Stimulated activated CD4-positive, alpha-beta T cell treated with anti-CD3 and anti-CD28 coated beads, Interleukin-4, amount 100 ng/mL, for 1 hour (primary cell): ENCODE results near the gene EFCAB6.

Experiments used
- DNase-seq: peaks from one replicate; pipeline ENCODE4 v3.0.0-alpha.2; 2020

Gene EFCAB6

GRCh38 chr22:43744700-43745410 is 67.2 kb downstream of the EFCAB6 start:
- no peak for DNase-seq

DNA sequence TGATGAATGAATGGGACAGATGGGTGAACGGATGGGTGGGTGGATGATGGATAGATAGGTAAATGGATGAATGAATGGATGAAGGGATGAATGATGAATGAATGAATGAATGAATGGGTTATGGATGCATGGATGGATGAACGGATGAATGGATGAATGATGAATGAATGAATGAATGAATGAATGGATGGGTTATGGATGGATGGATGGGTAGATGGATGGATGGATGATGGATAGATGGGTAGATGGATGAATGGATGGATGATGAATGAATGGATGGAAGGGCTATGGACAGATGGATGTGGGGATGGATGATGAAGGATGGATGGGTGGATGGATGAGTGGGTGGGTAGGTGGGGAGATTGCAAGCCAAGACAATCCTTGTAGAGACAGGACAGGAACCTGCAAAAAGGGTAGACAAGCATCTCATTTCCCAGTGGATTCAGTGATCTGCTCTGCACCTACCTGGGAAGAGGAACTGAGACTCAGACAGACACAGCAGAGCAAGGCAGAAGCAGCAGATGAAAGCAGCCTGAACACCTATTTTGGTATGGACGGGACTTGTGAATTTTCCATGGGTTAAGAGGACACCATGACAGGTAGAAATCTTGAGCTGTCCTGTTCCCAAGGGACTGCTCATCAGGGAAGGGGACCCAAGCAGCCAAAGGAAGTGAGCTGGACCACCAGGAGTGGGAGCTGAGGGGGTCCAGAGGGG is 68.0 kb downstream of the EFCAB6 start:
- DNase-seq = no peak

- no peak for DNase-seq
These were observed 69.0 kb downstream of the EFCAB6 start for GRCh38 chr22:43743131-43743530.

DNA sequence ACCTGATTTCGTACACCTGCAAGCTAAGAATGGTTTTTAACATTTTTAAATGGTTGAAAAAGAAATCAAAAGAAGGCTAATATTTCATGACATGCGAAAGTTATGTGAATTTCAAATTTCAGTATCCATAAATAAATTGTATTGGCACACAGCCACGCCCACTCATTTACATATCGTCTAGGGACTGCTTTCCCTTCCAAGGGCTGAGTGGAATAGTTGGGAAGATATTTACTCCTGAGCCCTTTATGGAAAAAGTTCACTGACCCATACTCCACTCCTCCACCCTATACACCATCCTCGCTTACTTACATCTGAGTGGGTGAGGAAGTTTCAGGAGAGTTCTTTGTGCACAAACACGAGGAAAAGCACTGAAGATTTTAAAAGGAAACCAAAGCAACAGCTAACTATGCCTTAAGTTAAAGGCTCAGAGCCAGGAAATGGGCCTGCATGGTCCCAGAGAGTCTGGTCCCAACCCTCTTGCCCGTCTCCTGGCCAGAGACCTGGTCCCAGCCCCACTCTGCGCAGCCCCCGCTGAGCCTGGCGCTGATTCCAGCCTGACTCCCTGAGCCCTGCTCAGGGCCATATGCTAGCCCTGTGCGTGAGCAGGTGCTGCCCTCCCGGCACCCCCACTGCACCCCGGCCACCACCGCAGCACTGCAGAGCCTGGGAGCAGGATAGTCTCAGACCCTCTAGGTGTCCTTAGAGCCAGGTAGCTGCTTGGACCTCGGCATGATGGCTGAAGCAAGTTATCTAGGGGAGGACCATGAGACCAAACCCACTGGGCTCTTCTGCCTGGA is 69.8 kb downstream of the EFCAB6 start:
- DNase-seq = no peak

DNA sequence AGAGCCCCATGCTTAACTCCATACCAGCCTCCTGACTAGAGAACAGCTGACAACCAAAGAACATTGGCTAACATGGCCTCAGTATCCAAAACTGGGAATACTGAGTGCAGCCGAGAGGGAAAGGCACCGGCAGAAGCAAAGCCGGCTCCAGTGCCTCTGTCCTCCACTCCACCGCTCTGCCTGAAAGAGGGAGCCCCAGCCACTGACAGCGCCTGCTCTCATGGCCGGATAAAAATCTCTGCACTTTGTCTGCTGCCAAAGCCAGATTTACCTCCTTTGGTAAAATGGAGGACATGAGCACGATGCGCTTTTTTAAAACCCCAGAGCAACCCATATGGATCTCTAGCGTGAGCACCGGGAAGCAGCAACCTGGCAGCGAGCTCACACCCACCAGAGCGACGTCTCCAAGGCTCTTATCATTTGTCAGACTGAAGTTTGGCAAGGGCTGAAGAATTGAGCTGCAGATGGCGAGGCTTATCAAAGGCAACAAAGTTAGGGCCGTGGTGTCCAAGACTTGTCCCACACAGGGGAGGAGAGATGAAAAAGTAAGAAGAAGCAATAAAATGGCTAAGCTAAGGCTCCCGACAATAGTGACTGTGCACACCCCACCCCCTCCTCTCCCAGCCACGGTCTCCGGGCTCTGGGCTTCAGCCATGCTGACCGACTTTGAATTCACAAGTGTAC is 71.4 kb downstream of the EFCAB6 start:
- DNase-seq = no peak

- no peak for DNase-seq
These were observed 72.2 kb downstream of the EFCAB6 start for GRCh38 chr22:43739851-43740379.

GRCh38 chr22:43737150-43737828 is 74.8 kb downstream of the EFCAB6 start:
- no peak for DNase-seq

- no peak for DNase-seq
These were observed 75.5 kb downstream of the EFCAB6 start for GRCh38 chr22:43736651-43737050.

- DNase-seq = no peak
These were observed 77.5 kb downstream of the EFCAB6 start for GRCh38 chr22:43734370-43735150.

- no peak for DNase-seq
These were observed 79.0 kb downstream of the EFCAB6 start for GRCh38 chr22:43733138-43733537.

- DNase-seq = no peak
These were observed 80.1 kb downstream of the EFCAB6 start for GRCh38 chr22:43731988-43732387.

DNA sequence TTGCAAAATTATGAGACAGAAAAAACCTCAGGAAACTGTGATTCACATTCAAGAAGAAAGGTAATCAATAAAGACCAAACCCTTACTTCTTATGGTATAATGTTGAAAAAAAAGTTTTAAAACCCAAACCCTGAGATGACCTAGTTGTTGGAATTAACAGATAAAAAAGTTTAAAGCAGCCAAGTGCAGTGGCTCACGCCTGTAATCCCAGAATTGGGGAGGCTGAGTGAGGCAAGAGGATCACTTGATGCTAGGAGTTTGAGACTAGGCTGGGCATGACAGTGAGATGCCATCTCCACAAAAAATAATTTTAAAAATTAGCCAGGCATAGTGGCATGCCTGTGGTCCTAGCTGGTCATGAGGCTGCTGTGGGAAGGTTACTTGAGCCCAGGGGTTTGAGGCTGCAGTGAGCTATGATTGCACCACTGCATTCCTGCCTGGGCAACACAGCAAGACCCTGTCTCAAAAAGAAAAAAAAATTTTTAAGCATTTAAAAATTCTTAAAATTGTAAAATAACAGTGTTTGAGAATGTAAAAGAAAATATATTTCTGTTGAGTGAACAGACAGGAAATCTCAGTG is 85.1 kb downstream of the EFCAB6 start:
- no peak for DNase-seq

DNA sequence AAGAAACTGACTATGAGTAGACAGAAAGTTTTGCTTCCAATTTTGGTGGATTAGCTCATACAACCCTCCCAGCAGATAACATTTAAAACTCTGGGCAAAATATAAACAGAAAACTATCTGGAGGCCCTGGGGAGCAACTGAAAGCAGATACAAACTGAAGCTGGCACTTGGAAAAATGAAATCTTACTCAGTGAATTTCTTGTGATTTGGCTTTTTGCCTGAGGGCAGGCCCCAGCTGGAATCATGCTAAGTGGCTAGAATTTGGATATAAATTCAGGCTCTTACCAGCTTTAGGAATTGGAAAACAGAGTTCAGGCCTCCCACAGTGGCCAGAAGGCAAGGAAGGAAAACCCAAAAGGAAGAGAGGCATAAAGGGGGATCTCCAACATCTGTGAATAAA is 85.8 kb downstream of the EFCAB6 start:
- no peak for DNase-seq

DNA sequence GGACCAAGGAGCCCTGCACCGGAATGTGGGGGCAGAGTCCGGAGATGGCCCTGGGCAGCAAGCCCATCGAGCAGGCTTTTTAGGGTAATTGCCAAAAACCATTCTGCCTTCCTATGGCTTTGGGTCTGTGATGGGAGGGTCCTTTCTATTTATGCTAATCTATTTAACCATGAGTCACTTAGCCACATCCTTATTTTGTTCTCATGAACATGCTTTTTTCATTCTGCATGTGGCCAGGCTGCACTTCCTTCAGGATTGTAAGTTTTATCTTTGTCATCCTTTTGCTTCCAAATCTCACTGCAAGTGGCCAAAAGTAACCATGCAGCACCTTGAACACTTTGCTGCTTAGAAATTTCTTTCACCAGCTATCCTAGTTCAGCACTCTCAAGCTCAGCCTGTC is 88.3 kb downstream of the EFCAB6 start:
- DNase-seq = no peak

- no peak for DNase-seq
These were observed 89.7 kb downstream of the EFCAB6 start for GRCh38 chr22:43722444-43722843.

- DNase-seq = no peak
These were observed 91.4 kb downstream of the EFCAB6 start for GRCh38 chr22:43720716-43721115.

DNA sequence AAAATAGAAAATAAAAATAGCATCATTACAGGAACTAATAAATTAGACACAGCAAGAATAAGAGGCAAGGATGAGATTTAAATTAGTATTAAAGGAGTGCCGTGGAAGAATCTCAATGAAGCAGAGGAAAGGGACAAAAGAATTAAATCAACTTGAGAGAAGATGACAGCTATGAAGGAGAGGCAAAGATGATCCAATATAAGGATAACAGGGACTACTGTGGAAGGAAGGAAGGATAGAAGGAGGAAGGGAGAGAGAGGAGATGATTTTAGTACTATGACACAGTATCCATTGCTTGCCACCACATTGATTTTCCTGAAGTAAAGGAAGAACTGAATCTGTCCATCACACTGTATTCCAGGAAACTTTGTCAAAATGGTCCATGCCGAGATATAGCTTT is 98.0 kb downstream of the EFCAB6 start:
- DNase-seq = no peak

DNA sequence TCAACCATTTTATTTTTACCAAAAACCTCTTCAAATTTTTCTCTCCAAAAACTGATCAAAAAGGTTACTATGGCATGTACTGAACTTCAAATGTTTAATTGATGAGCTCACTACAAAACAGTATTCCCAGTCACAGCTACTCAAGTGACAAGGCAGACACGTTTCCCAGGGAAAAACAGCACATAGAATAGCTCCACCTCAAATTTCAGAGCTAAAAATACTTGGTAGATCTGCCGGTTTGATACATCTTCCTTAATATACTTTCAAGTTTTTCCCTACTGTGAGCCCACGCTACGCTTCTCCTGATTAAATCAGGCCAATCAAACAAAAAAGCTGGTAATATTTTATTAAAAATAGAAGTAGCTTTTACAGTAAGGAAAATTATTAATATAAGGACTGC is 100.4 kb downstream of the EFCAB6 start:
- DNase-seq = no peak

GRCh38 chr22:43707648-43708047 is 104.5 kb downstream of the EFCAB6 start:
- no peak for DNase-seq

DNA sequence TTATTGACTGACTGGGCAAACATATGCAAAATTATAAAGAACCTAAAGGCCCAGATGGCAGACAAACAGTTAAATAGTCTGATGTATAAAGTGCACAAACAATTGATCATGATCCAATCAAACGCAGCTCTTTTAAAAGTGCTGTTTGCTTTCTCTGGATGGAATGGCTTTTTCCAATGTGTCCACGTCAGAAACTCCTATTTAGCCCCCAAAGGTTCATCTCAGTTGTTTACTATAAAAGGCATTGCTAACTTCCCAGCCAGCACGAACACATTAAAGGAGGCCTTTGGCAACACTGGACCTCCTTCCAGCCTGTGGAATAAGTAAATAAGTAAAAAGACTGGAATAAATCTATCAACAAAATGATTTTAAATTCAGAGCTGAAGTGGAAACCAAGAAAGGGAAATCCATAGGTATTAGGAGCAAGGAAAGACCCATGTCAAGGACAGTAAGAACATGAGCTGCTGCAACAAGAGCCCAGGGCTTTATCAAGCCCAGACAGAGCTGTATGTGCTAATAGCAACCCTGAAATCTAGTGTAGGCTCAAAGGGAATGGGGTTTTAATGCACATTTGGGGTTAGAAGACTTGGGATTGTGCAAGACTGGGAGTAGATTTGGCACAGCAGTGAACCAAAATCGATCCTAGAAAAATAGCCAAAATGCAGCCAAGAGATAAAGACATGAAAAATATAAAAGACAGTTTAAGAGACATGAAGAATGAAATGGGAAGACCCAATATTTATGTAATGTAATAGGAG is 105.4 kb downstream of the EFCAB6 start:
- no peak for DNase-seq
